MCF 10A (cell line): ENCODE measurements around the gene GPR179. TPM values are rescaled to one million over a fixed set of nuclear protein-coding genes. Genes with fewer than 3 reads are reported as not detected.
"Not testable (repeated sequence)": the region's sequence is repeated elsewhere in the genome, so short reads cannot be mapped to it uniquely, and the experiment has no call there.

Source experiments
- BruUV-seq: library from RNA; stranded (reverse); fragments of 400-500 nt; replicated peaks from 2 replicates; lab custom pipeline; 2021; lab: Mats Ljungman, UMichigan
- CTCF ChIA-PET: fragments of 300-600 bp; sonication (Branson Sonifier 250); formaldehyde crosslinking; extraction: SDS; loops from one replicate; lab custom pipeline; 2021; ENCODE audit warnings: antibody characterized with exemption, inconsistent platforms; lab: Yijun Ruan, JAX
- POLR2A ChIA-PET: fragments of 300-600, 350-650 bp; sonication (Branson Sonifier 250); formaldehyde crosslinking; extraction: SDS; loops from one replicate; lab custom pipeline; 2020; ENCODE audit warnings: antibody characterized with exemption, inconsistent platforms; lab: Yijun Ruan, JAX
- DNase-seq: peaks from one replicate; pipeline ENCODE4 v3.0.0-alpha.2; 2018; ENCODE audit not compliant: unreplicated experiment
- H3K27ac Mint-ChIP-seq: one replicate; pipeline ENCODE4 v1.8.0; 2022; ENCODE audit warnings: mild to moderate bottlenecking, low read depth, mixed read lengths; ENCODE audit not compliant: unreplicated experiment
- H3K27me3 Mint-ChIP-seq: one replicate; pipeline ENCODE4 v1.8.0; 2022; ENCODE audit warnings: mixed read lengths; ENCODE audit not compliant: insufficient read depth, unreplicated experiment
- H3K36me3 Mint-ChIP-seq: one replicate; pipeline ENCODE4 v1.8.0; 2022; ENCODE audit warnings: mild to moderate bottlenecking, moderate library complexity, mixed read lengths; ENCODE audit not compliant: insufficient read depth, unreplicated experiment
- H3K4me1 Mint-ChIP-seq: one replicate; pipeline ENCODE4 v1.8.0; 2022; ENCODE audit warnings: mixed read lengths; ENCODE audit not compliant: insufficient read depth, unreplicated experiment
- H3K4me3 Mint-ChIP-seq: one replicate; pipeline ENCODE4 v1.8.0; 2022; ENCODE audit warnings: mild to moderate bottlenecking, moderate library complexity, mixed read lengths; ENCODE audit not compliant: unreplicated experiment
- H3K9me3 Mint-ChIP-seq: one replicate; pipeline ENCODE4 v1.8.0; 2022; ENCODE audit warnings: mixed read lengths; ENCODE audit not compliant: unreplicated experiment
- intact Hi-C: fragments of 100-400 bp; cut with micrococcal nuclease; formaldehyde crosslinking; loops from 2 replicates; pipeline ENCODE4 v1.14.1; 2022
- total RNA-seq: library from RNA; stranded (reverse); gene quantifications from 2 replicates; pipeline ENCODE4 v1.2.3, GENCODE V29; 2022
- TF ChIP-seq, protein P1 (sequence below): fragments of 200-600 bp; IDR thresholded peaks from one replicate; pipeline ENCODE4 v1.8.0; 2022; ENCODE audit warnings: antibody characterized with exemption, mild to moderate bottlenecking; ENCODE audit not compliant: unreplicated experiment

The GPR179 gene
- total RNA-seq, 1 experiment from 2014 or later, result 0.09 TPM

DNA sequence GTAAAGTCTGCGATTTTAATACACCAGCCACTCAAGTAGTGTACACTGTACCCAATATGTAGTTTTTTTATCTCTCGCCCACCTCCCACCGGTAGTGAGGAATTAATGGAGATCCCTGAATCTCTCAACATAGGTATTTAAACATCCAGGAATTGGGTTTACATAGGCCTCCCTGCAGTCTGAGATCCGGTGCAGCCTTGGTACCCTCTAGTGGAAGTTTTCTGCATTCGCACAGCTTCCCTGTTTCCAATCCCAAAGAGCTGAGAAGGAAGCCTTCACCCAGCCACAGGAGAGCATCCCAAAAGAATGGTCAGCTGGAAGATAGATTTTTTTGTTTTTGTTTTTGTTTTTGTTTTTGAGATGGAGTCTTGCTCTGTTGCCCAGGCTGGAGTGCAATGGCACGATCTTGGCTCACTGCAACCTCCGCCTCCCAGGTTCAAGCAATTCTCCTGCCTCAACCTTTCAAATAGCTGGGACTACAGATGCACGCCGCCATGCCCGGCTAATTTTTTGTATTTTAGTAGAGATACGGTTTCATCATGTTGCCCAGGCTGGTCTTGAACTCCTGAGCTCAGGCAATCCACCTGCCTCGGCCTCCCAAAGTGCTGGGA lies 55.4 kb downstream of the GPR179 start:
- TF ChIP-seq, protein P1, sequence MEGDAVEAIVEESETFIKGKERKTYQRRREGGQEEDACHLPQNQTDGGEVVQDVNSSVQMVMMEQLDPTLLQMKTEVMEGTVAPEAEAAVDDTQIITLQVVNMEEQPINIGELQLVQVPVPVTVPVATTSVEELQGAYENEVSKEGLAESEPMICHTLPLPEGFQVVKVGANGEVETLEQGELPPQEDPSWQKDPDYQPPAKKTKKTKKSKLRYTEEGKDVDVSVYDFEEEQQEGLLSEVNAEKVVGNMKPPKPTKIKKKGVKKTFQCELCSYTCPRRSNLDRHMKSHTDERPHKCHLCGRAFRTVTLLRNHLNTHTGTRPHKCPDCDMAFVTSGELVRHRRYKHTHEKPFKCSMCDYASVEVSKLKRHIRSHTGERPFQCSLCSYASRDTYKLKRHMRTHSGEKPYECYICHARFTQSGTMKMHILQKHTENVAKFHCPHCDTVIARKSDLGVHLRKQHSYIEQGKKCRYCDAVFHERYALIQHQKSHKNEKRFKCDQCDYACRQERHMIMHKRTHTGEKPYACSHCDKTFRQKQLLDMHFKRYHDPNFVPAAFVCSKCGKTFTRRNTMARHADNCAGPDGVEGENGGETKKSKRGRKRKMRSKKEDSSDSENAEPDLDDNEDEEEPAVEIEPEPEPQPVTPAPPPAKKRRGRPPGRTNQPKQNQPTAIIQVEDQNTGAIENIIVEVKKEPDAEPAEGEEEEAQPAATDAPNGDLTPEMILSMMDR, result peak; percentile 24
- H3K4me3 Mint-ChIP-seq, BruUV-seq, H3K9me3 Mint-ChIP-seq, H3K27ac Mint-ChIP-seq, intact Hi-C loops, H3K36me3 Mint-ChIP-seq, H3K27me3 Mint-ChIP-seq: not testable (repeated sequence)
- ChIA-PET POLR2A (interaction anchor here (1.1 kb wide), 1 partner anchor 32 kb away, joined by 3 read pairs; no protein-coding TSS in a partner anchor), CTCF (interaction anchor here (0.6 to 0.7 kb wide), 2 partner anchors 470 to 638 kb away, joined by 3 to 5 read pairs; no protein-coding TSS in a partner anchor)
- H3K4me1 Mint-ChIP-seq, result peaks cover 13% of the 10 kb centered on the region
- DNase-seq, result peak; percentile 38

DNA sequence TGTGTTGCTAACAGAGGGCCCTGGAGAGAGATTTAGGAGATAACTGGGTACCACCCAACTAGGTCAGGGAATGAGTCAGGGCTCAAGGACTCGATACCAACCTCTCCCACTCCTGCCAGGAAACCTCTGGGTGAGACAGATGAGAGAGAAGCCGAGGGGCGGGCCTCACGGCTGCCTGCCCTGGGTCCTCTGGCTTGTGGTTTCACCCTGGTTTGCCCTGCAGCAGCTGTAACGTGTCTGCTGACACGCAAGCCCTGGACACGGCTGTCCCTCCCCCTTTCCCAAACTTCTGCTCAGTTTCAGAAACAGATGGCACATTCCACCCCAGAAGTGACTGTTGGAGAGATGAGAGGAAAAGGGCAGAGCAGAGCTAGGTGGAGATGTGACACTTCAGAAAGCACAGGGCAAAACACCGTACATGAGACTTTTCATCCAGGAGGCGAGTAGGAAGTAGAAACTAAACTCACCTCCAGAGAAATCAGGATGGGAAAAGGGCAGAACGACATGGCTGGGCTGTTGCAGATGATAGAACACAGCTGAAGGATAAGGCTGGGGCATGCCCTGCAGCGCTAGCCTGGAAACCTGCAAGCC lies 57.2 kb downstream of the GPR179 start:
- H3K4me1 Mint-ChIP-seq, result peaks cover 13% of the 10 kb centered on the region
- CTCF ChIA-PET, H3K36me3 Mint-ChIP-seq, intact Hi-C loops, BruUV-seq, H3K27me3 Mint-ChIP-seq, H3K9me3 Mint-ChIP-seq: not testable (repeated sequence)
- H3K4me3 Mint-ChIP-seq, result peak overlapping the region; percentile 14
- POLR2A ChIA-PET, result interaction anchor here (0.6 to 0.7 kb wide), 2 partner anchors 10 to 466 kb away, joined by 3 read pairs; partner anchors contain the start of gene MRPL45
- H3K27ac Mint-ChIP-seq, result peak overlapping the region; percentile 51
- peak; percentile 46 for DNase-seq

DNA sequence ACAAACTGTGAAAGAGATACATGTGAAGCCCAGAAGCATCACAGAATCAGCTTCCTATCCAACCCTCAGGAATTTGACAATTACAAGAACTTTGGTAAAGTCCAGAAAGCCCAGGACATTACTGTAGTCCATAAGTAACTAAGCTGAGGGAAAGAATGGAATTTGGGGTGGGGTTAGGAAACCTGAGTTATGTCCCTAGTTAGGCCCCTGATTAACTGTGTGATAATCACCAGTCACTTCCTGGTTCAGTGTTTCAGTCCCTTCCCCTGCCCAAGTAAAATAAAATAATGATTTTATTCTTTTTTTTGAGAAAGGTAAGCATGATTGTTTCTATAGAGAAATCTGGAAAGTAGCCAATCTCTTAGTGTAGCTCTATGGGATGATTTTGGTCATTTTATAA lies 57.8 kb downstream of the GPR179 start:
- intact Hi-C loops, H3K27ac Mint-ChIP-seq, H3K36me3 Mint-ChIP-seq, BruUV-seq, DNase-seq, H3K27me3 Mint-ChIP-seq, CTCF ChIA-PET, H3K4me3 Mint-ChIP-seq, H3K9me3 Mint-ChIP-seq, POLR2A ChIA-PET: not testable (repeated sequence)
- H3K4me1 Mint-ChIP-seq, result peaks cover 13% of the 10 kb centered on the region

Other genes starting within 250 kb of the GPR179 start
- 3.8 TPM in 2 replicates for gene TBC1D3E, start 216.0 kb downstream of the GPR179 start, total RNA-seq
- 3.6 TPM in 1 of 2 replicates, not detected in the other for gene TBC1D3, start 151.4 kb downstream of the GPR179 start, total RNA-seq
- gene MRPL45, start 46.8 kb downstream of the GPR179 start, total RNA-seq, result 37.2 and 48.4 TPM in 2 replicates
- 26.2 and 32.1 TPM in 2 replicates for gene SOCS7, start 7.9 kb upstream of the GPR179 start, total RNA-seq
- gene ARHGAP23, start 84.5 kb upstream of the GPR179 start, total RNA-seq, result 23.2 and 29.2 TPM in 2 replicates